OCI-LY1 (cell line): ENCODE data around the gene ASIC3.

Experiments used
- EZH2 ChIP-seq: fragments of 200-600 bp; sonication (generic), shearing (Covaris generic); IDR thresholded peaks from 2 replicates; pipeline ENCODE4 v1.8.0; 2017; ENCODE audit warnings: borderline replicate concordance, mixed run types, mild to moderate bottlenecking, antibody characterized with exemption, low read length, moderate library complexity, mixed read lengths
- TF ChIP-seq, protein P1 (sequence below): fragments of 200-600 bp; sonication (generic), shearing (Covaris generic); IDR thresholded peaks from 2 replicates; pipeline ENCODE4 v1.5.1; 2017; ENCODE audit warnings: mild to moderate bottlenecking, antibody characterized with exemption, low read length, moderate library complexity, mixed read lengths

DNA sequence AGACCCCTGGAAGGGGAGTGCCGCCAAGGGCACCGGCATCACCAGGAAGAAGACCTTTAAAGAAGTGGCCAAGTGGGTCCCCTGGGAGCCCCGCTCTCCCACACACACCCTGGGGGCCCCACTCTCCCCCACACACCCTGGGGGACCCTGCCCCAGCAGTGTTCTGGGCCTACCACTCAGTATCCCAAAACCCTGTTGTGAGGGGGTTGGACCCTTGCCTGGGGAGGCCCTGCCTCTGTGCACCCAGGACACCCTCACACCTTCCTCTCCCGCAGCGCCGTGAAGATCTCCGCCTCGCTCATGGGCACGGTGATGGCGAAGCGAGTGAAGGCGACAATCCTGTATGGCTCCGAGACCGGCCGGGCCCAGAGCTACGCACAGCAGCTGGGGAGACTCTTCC is 46.8 kb upstream of the ASIC3 start:
- TF ChIP-seq, protein P1, sequence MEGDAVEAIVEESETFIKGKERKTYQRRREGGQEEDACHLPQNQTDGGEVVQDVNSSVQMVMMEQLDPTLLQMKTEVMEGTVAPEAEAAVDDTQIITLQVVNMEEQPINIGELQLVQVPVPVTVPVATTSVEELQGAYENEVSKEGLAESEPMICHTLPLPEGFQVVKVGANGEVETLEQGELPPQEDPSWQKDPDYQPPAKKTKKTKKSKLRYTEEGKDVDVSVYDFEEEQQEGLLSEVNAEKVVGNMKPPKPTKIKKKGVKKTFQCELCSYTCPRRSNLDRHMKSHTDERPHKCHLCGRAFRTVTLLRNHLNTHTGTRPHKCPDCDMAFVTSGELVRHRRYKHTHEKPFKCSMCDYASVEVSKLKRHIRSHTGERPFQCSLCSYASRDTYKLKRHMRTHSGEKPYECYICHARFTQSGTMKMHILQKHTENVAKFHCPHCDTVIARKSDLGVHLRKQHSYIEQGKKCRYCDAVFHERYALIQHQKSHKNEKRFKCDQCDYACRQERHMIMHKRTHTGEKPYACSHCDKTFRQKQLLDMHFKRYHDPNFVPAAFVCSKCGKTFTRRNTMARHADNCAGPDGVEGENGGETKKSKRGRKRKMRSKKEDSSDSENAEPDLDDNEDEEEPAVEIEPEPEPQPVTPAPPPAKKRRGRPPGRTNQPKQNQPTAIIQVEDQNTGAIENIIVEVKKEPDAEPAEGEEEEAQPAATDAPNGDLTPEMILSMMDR = no peak
- TF ChIP-seq EZH2 = no peak
